ENCODE data around the gene ATP5PD.

- TF ChIP-seq CTCF (IDR thresholded peaks at IDR 0.05) (no peak), ZFX (IDR thresholded peaks at IDR 0.05; ENCODE audit: borderline replicate concordance) (no peak)
Measured at GRCh38 chr17:75012096-75012345, 34.7 kb downstream of the ATP5PD start.
